Activated T-cell treated with anti-CD3 and anti-CD28 coated beads, Interleukin-2, amount 50 U/mL, for 72 hours (primary cell): ENCODE measurements around the gene GATB. TPM values are rescaled to one million over a fixed set of nuclear protein-coding genes. Genes with fewer than 3 reads are reported as not detected.

ENCODE experiments used
- ATAC-seq, 2 donors: fragments of 150-1000 bp; cut with Tn5 transposase; replicated peaks in 1 of 2; 2 replicates each; pipeline ENCODE4 v1.10.0; 2021; ENCODE audit warnings: moderate library complexity in 2 of 2, mild to moderate bottlenecking in 1 of 2
- DNase-seq, 2 donors: peaks; one replicate each; pipeline ENCODE4 v3.0.0; 2021 to 2022; ENCODE audit warnings: mixed read lengths in 1 of 2
- H3K27ac Mint-ChIP-seq: one replicate; pipeline ENCODE4 v1.8.0; 2022; ENCODE audit warnings: mild to moderate bottlenecking, moderate library complexity, mixed read lengths
- H3K27me3 Mint-ChIP-seq: one replicate; pipeline ENCODE4 v1.8.0; 2022; ENCODE audit warnings: low read depth, mixed read lengths
- H3K36me3 Mint-ChIP-seq, 2 donors: one replicate each; pipeline ENCODE4 v1.8.0; 2022; ENCODE audit warnings: mixed read lengths in 2 of 2, mild to moderate bottlenecking in 1 of 2; ENCODE audit not compliant: insufficient read depth in 2 of 2
- H3K4me1 Mint-ChIP-seq: one replicate; pipeline ENCODE4 v1.8.0; 2022; ENCODE audit warnings: low read depth, mixed read lengths
- H3K4me3 Mint-ChIP-seq, 2 donors: one replicate each; pipeline ENCODE4 v1.8.0; 2022; ENCODE audit warnings: mild to moderate bottlenecking in 2 of 2, mixed read lengths in 2 of 2, moderate library complexity in 2 of 2
- H3K9me3 Mint-ChIP-seq, 2 donors: one replicate each; pipeline ENCODE4 v1.8.0; 2022; ENCODE audit warnings: mixed read lengths in 2 of 2
- total RNA-seq, 2 donors: library from RNA; stranded (reverse); gene quantifications; one replicate each; pipeline ENCODE4 v1.2.3, GENCODE V29; 2022

Gene GATB
- total RNA-seq, 2 donors from 2014 or later = 15.4 to 19.5 TPM

DNA sequence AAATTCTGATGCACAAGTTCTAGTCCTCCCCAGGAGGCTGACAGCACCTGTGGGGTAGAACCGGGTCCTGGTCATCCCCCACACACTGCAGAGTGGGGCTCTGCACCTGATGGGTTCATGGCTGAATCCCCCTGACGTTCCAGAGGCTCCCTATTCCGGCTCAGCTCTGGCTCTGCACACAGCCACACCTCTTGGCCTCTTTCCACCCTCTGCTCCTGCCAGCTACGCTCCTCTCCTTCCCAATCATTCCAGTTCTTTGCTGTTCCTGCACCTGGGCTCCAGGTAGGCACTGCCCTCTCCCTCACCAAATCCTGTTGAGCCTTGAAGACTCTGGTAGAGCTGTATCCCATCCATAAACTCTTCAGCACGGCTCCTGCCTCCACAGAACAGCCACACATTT, 75.5 kb downstream of the GATB start:
- H3K4me3 Mint-ChIP-seq = no peak overlapping the region
- ATAC-seq = no peak

DNA sequence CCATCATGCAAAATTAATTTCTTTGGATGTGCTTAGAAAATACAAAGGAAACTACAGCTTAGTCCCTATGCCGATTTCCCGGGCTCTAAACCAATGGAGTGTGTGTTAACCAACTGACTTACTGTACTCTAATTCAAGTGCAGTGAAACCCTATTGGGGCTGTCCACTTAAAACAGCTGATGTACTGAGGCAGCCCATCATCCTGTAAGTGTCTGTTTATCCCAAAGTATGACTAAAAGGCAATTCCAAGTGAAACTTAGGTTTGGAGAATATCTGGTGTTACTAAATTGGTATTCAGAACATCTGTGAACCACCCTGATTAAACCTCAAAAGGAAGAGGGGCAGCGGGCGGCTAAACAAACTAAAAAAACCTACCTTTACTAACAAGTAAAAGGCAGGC, 79.7 kb downstream of the GATB start:
- no peak overlapping the region for H3K4me3 Mint-ChIP-seq
- H3K4me1 Mint-ChIP-seq = no peaks in the 10 kb centered on the region
- H3K36me3 Mint-ChIP-seq = peaks cover 0 to 1% of the 10 kb centered on the region in 2 donors
- DNase-seq (no peak), ATAC-seq (no peak)
- H3K27ac Mint-ChIP-seq = no peak overlapping the region
- H3K27me3 Mint-ChIP-seq = no peaks in the 10 kb centered on the region
- H3K9me3 Mint-ChIP-seq = no peaks in the 10 kb centered on the region

More for the DNA sequence above, 75.5 kb downstream of the GATB start:
- Mint-ChIP-seq H3K36me3 (peaks cover 0 to 1% of the 10 kb centered on the region in 2 donors), H3K27ac (no peak overlapping the region), H3K4me1 (no peaks in the 10 kb centered on the region), H3K27me3 (no peaks in the 10 kb centered on the region), H3K9me3 (no peaks in the 10 kb centered on the region)
- no peak for DNase-seq

DNA sequence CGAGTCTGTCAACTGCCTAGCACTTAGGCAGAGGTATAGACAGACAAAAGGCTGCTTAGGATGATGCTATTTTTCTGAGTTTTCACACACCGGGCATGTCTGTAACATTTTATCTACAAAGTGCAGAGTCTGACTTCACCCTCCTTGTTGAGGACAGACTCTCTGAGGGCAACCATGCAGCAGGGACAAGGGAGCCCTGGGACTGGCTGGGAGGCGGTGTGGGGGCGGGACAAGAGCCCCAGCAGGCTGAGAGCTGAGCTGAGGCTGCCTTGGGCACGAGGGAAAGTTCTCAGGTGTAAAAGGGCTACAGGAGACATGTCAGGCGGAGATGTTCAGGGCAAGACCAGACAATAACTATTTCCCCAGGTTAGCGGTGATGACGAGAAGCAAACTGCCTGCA, 81.6 kb downstream of the GATB start:
- no peaks in the 10 kb centered on the region for H3K9me3 Mint-ChIP-seq
- ATAC-seq (no peak), DNase-seq (no peak)
- H3K4me3 Mint-ChIP-seq = no peak overlapping the region
- no peaks in the 10 kb centered on the region for H3K4me1 Mint-ChIP-seq
- H3K27ac Mint-ChIP-seq = no peak overlapping the region
- H3K36me3 Mint-ChIP-seq = peaks cover 0 to 1% of the 10 kb centered on the region in 2 donors
- no peaks in the 10 kb centered on the region for H3K27me3 Mint-ChIP-seq

DNA sequence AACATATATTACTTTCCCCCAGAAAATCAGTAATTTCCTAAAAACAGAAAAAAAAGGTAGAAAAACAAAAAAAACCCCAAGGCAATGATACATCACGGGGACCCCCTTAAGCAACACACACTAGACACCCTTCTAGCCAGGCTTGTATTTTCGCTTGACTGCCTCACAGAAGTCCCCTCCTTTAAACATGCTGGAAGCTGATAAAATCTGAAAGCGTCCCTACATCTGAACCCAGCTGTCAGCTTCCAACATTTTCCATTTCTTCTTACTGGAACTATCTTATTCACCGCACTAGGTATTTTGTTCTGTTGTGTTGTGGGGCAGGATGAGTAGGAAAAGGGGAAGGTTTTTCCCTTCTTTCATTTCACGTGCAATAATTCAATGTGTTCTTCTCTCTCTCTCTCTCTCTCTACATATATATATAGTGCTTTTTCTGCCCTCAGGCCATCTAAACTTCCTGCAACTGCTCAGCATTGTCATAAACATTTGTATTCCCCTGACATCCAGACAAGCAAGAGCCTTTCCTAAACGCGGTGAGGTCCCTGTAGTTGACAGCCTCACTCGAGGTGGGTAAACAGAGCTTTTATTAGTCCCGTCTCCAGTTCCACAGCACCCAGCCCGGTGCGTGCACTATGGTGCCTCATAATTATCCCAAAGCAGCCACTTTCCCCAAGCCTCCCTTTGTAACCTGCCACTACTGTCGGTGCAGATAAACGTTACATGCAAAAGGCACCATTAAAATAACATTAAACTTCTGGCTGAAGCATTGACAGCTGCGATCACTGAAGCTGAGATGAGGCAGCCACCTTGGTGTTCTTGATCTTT, 82.5 kb downstream of the GATB start:
- Mint-ChIP-seq H3K27ac (no peak overlapping the region), H3K36me3 (peaks cover 0 to 1% of the 10 kb centered on the region in 2 donors), H3K9me3 (no peaks in the 10 kb centered on the region), H3K4me1 (no peaks in the 10 kb centered on the region), H3K4me3 (no peak overlapping the region), H3K27me3 (no peaks in the 10 kb centered on the region)
- ATAC-seq = no peak
- DNase-seq = no peak

DNA sequence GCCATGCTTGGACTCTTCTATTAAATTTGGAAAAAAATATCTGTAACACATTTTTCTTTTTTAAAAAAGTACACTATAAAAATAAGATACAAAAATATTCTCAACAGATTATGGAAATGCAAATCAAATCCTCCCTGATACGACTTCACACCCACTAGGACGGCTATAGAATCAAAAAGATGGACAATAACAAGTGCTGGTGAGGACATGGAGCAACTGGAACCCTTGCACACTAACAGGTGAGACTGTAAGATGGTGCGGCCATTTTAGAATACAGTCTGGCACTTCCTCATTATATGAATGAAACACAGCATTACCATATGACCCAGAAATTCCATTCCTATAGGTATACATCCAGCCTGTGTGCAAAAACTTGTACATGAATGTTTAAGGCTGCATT, 83.6 kb downstream of the GATB start:
- no peak overlapping the region for H3K4me3 Mint-ChIP-seq
- no peaks in the 10 kb centered on the region for H3K27me3 Mint-ChIP-seq
- no peaks in the 10 kb centered on the region for H3K36me3 Mint-ChIP-seq
- H3K4me1 Mint-ChIP-seq = no peaks in the 10 kb centered on the region
- no peak overlapping the region for H3K27ac Mint-ChIP-seq
- no peak for DNase-seq
- no peak for ATAC-seq
- no peaks in the 10 kb centered on the region for H3K9me3 Mint-ChIP-seq

DNA sequence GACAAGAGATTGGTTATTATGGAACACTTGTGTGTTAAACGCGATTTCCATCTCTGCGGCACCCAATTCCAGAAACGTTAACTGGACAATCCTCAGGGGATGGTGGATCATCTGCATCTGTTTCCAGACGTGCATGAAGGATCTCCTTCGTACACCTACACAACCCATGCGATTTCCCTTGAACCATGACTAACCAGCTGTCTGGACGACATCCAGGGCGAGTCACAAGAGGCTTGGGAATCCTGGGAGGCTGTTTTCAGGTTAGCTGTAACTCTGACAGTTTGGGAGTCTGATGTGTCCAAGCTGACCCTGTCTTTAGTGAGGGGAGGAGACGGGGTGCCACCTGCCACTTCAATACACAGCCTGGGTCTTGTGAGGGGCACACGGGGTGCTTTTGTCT, 84.5 kb downstream of the GATB start:
- DNase-seq = no peak
- Mint-ChIP-seq H3K27ac (no peak overlapping the region), H3K36me3 (no peaks in the 10 kb centered on the region), H3K4me1 (no peaks in the 10 kb centered on the region), H3K27me3 (no peaks in the 10 kb centered on the region), H3K4me3 (no peak overlapping the region), H3K9me3 (no peaks in the 10 kb centered on the region)
- ATAC-seq = no peak

DNA sequence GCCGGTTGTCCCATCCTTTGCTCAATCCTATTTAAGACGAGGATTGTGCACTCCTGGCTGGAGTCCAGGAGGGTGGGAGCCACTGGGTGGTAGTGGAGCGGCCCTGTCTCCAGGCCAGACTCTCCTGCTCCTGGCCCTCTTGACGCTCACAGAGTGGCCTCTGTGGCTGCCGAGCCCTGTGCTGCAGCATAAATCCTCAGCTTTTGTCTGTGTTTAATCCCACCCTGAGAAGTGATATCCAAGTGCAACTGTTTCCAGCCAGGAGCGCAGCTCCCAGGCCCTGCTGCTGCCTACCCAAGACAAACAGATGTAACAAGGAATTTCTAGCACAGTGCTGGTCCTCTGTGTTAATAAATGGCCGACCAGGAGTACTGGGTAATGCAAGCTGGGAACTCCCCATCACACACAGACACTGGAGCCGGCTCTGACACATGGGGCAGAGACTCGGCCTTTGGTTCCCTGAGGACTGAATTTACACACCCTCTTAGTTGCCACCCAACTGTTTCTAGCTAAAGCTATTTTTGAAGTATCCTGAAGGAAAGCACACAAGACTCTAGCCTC, 85.3 kb downstream of the GATB start:
- Mint-ChIP-seq H3K36me3 (no peaks in the 10 kb centered on the region), H3K4me1 (no peaks in the 10 kb centered on the region), H3K9me3 (no peaks in the 10 kb centered on the region), H3K27ac (no peak overlapping the region), H3K4me3 (no peak overlapping the region), H3K27me3 (no peaks in the 10 kb centered on the region)
- ATAC-seq = no peak
- no peak for DNase-seq

DNA sequence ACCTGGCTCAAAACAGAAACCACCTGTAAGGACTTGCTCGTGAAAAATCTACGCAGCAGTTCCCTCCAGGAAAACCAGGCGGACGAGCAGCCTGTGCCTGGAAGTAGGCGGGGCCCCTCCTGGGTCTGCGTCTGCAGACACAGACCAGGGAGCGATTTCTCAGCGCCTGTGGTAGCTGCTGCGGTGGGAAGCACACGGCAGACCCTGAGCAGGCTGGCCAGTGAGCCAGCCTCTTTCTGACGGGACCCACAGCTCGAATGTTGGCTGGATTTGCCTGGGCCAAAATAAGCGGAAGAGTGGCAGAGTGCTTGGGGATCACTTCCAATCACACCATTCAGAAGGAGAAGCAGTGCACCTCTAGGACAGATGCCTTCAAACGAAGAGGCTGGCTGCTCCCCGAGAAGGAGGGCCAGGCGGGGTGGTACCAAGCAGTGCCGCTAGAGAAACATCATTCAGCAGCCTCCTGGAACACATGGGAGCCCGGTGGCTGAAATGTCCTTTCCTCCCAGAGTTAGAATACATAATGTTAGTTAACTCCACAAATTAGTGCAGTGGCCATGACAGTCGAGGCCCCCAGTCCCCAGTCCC, 85.9 kb downstream of the GATB start:
- ATAC-seq = no peak
- no peaks in the 10 kb centered on the region for H3K4me1 Mint-ChIP-seq
- H3K27me3 Mint-ChIP-seq = no peaks in the 10 kb centered on the region
- DNase-seq = no peak
- H3K27ac Mint-ChIP-seq = no peak overlapping the region
- no peak overlapping the region for H3K4me3 Mint-ChIP-seq
- no peaks in the 10 kb centered on the region for H3K9me3 Mint-ChIP-seq
- no peaks in the 10 kb centered on the region for H3K36me3 Mint-ChIP-seq

DNA sequence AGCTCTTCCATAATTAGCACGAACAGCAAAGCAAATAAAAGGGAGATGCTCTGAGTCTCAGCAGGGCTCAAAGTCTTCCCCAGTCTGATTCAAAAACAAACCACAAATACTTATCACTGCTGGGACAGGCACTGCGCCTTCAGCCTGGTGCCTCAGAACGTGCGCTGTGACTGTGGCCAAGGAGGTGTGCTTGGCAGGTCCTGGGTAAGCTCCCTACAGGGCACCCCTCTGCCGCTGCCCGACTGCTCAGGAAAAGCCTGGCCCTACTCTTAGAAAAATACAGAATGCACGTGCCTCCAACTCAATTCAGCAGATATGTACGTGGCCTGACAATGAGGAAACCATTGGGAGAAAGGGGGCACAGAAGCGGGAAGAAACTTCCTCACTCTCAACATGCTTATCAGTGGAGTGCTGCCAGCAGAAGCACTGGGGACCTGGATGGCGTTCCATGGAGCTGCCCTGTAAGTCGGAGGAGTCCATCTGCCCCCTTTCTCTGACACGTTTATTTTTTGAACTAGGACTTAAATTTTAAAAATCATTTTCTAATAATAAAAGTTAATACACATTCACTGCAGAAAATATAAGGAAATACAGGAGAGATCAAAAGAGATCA, 86.8 kb downstream of the GATB start:
- Mint-ChIP-seq H3K27ac (no peak overlapping the region), H3K27me3 (no peaks in the 10 kb centered on the region), H3K4me1 (no peaks in the 10 kb centered on the region), H3K9me3 (no peaks in the 10 kb centered on the region), H3K36me3 (no peaks in the 10 kb centered on the region), H3K4me3 (no peak overlapping the region)
- ATAC-seq (no peak), DNase-seq (no peak)

DNA sequence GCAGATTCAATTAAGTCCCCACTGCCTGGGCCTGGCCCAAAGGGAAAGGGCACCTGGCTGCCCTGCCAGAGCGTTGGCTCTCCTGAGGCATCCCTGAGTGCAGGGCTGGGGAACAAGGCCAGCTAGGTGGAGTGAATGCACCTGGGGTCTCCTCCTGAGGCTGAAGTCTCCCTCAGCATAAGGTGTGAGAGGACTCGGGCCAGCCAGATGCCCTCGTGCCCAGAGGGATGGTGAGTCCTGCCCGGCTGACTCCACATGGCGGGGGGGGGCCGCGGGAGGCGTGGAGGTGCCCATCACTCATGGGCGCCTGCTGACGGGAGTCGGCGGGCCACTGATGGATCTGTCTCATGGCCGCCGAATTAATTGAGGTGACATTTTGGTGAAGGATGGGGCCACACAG, 87.8 kb downstream of the GATB start:
- Mint-ChIP-seq H3K4me3 (no peak overlapping the region), H3K36me3 (no peaks in the 10 kb centered on the region), H3K9me3 (no peaks in the 10 kb centered on the region), H3K27me3 (no peaks in the 10 kb centered on the region), H3K27ac (no peak overlapping the region), H3K4me1 (no peaks in the 10 kb centered on the region)
- no peak for DNase-seq
- no peak for ATAC-seq

DNA sequence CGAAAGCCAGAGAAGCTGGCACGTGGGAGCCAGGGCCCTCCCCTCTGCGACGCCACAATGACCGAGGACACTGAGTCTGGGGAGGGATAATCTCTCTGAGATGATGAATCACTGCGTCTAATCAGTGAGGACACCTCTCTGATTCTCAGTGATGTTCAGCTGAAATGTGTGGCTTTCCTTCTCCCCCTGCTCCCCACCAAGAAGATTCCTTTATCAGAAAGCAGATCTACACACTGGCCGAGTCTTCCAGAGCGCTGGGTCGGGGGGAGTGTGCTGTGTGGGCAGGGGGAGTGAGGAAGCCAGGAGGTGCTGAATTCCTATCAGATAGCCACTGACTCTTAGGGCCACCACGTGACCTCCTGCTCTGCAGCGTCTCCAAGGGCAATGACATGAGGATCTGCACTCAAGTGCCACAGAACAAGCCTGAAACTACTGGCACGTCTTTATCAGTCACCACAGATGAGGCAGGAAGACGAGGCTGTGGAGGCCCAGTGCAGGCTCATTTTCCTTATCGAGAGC, 89.2 kb downstream of the GATB start:
- no peaks in the 10 kb centered on the region for H3K4me1 Mint-ChIP-seq
- DNase-seq = no peak
- no peak overlapping the region for H3K4me3 Mint-ChIP-seq
- no peak overlapping the region for H3K27ac Mint-ChIP-seq
- H3K27me3 Mint-ChIP-seq = no peaks in the 10 kb centered on the region
- H3K9me3 Mint-ChIP-seq = no peaks in the 10 kb centered on the region
- H3K36me3 Mint-ChIP-seq = no peaks in the 10 kb centered on the region
- no peak for ATAC-seq

DNA sequence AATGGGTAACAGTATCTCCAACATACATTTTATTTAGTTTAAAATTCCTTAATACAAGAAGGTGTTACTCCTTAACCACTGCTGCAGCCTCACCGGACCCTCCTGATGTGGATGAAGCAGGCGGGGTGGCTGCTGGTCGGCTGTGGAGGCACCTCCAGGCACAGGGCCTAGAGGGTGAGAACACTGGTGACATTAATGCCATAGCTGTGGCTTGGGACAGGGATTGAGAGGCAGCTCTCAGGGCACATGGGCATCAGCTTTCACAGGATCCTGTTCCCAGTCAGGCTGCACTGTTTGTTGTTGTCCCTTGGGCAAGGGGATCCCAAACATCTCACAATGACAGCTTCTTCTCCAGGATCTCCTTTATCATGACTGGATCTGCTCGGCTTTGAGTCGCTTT, 90.0 kb downstream of the GATB start:
- no peak for ATAC-seq
- H3K36me3 Mint-ChIP-seq = no peaks in the 10 kb centered on the region
- H3K4me1 Mint-ChIP-seq = no peaks in the 10 kb centered on the region
- H3K27ac Mint-ChIP-seq = no peak overlapping the region
- H3K27me3 Mint-ChIP-seq = no peaks in the 10 kb centered on the region
- no peaks in the 10 kb centered on the region for H3K9me3 Mint-ChIP-seq
- no peak for DNase-seq
- no peak overlapping the region for H3K4me3 Mint-ChIP-seq

DNA sequence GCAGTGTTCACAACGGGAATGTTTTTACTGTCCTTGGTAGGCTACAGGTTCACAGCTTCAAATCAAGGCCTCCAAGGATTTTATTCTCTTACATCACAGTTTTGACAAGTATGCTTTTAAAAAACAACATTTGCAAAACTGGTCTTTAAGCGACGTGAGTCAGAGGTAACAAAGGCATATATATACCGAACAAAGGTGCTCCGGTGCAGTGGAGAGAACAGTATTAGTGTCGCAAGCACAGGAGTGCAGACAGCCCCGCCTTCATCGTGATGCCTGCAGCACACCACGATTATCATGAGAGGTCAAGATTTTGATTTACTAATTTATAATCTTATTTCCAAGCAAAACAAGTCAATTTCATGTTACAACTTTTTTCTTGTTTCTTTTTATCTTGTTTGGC, 90.8 kb downstream of the GATB start:
- no peaks in the 10 kb centered on the region for H3K9me3 Mint-ChIP-seq
- ATAC-seq (no peak), DNase-seq (no peak)
- no peak overlapping the region for H3K27ac Mint-ChIP-seq
- H3K27me3 Mint-ChIP-seq = no peaks in the 10 kb centered on the region
- no peak overlapping the region for H3K4me3 Mint-ChIP-seq
- H3K36me3 Mint-ChIP-seq = no peaks in the 10 kb centered on the region
- no peaks in the 10 kb centered on the region for H3K4me1 Mint-ChIP-seq
